ENCODE results near the gene RAI1.

Gene RAI1

DNA sequence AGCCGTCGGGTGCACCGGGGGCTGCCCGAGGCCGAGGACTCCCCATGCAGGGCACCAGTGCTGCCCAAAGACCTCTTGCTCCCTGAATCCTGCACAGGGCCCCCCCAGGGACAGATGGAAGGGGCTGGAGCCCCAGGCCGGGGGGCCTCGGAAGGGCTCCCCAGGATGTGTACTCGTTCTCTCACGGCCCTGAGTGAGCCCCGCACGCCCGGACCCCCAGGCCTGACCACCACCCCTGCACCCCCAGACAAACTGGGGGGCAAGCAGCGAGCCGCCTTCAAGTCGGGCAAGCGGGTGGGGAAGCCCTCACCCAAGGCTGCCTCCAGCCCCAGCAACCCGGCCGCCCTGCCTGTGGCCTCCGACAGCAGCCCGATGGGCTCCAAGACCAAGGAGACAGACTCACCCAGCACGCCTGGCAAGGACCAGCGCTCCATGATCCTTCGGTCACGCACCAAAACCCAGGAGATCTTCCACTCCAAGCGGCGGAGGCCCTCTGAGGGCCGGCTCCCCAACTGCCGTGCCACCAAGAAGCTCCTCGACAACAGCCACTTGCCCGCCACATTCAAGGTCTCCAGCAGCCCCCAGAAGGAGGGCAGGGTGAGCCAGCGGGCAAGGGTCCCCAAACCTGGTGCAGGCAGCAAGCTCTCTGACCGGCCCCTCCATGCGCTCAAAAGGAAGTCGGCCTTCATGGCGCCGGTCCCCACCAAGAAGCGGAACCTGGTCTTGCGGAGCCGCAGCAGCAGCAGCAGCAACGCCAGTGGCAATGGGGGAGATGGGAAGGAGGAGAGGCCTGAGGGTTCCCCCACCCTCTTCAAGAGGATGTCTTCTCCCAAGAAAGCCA, 114.9 kb downstream of the RAI1 start:
- WGBS (ENCODE audit: insufficient coverage, insufficient read length): no CpG with 5 or more reads among the region's 40 CpGs
- Histone ChIP-seq H3K36me3 (ENCODE audit: control insufficient read depth, insufficient read depth, low read length) (0 out of 2 replicates have a peak, but pooled peaks cover 2% of the 10 kb centered on the region), H3K9me3 (ENCODE audit: control insufficient read depth, insufficient read depth, low read length) (no peaks in the 10 kb centered on the region), H3K27me3 (ENCODE audit: control insufficient read depth, insufficient read depth, low read length) (peaks cover 2% of the 10 kb centered on the region; the same call in 1 of the 2 replicates), H3K4me1 (ENCODE audit: control insufficient read depth, insufficient read depth, low read length) (peaks cover 19% of the 10 kb centered on the region), H3K27ac (ENCODE audit: low read length) (no peak overlapping the region), H3K4me3 (ENCODE audit: low read length) (no peak overlapping the region)
- no peak for DNase-seq (ENCODE audit: low read depth, low spot score)

DNA sequence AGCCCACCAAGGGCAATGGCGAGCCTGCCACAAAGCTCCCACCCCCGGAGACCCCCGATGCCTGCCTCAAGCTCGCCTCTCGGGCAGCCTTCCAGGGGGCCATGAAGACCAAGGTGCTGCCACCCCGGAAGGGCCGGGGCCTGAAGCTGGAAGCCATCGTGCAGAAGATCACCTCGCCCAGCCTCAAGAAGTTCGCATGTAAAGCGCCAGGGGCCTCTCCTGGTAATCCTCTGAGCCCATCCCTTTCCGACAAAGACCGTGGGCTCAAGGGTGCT, 115.5 kb downstream of the RAI1 start:
- 0 out of 2 replicates have a peak, but pooled peaks cover 2% of the 10 kb centered on the region for H3K36me3 ChIP-seq (ENCODE audit: control insufficient read depth, insufficient read depth, low read length)
- DNase-seq (ENCODE audit: low read depth, low spot score): no peak
- no peak overlapping the region for H3K27ac ChIP-seq (ENCODE audit: low read length)
- peaks cover 2% of the 10 kb centered on the region; the same call in 1 of the 2 replicates for H3K27me3 ChIP-seq (ENCODE audit: control insufficient read depth, insufficient read depth, low read length)
- H3K4me3 ChIP-seq (ENCODE audit: low read length): no peak overlapping the region
- H3K9me3 ChIP-seq (ENCODE audit: control insufficient read depth, insufficient read depth, low read length): no peaks in the 10 kb centered on the region
- H3K4me1 ChIP-seq (ENCODE audit: control insufficient read depth, insufficient read depth, low read length): peaks cover 19% of the 10 kb centered on the region
- no CpG with 5 or more reads among the region's 13 CpGs for WGBS (ENCODE audit: insufficient coverage, insufficient read length)

DNA sequence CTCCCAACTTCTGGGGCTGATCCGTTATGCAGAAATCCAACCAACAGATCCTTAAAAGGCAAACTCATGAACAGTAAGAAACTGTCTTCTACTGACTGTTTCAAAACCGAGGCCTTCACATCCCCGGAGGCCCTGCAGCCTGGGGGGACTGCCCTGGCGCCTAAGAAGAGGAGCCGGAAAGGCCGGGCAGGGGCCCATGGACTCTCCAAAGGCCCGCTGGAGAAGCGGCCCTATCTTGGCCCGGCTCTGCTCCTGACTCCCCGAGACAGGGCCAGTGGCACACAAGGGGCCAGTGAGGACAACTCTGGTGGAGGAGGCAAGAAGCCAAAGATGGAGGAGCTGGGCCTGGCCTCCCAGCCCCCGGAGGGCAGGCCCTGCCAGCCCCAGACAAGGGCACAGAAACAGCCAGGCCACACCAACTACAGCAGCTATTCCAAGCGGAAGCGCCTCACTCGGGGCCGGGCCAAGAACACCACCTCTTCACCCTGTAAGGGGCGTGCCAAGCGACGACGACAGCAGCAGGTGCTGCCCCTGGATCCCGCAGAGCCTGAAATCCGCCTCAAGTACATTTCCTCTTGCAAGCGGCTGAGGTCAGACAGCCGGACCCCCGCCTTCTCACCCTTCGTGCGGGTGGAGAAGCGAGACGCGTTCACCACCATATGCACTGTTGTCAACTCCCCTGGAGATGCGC, 116.0 kb downstream of the RAI1 start:
- no peak for DNase-seq (ENCODE audit: low read depth, low spot score)
- WGBS (ENCODE audit: insufficient coverage, insufficient read length): no CpG with 5 or more reads among the region's 30 CpGs
- H3K27me3 ChIP-seq (ENCODE audit: control insufficient read depth, insufficient read depth, low read length): peaks cover under 1% of the 10 kb centered on the region; the same call in 1 of the 2 replicates
- H3K9me3 ChIP-seq (ENCODE audit: control insufficient read depth, insufficient read depth, low read length): no peaks in the 10 kb centered on the region
- H3K4me1 ChIP-seq (ENCODE audit: control insufficient read depth, insufficient read depth, low read length): peaks cover 13% of the 10 kb centered on the region
- H3K27ac ChIP-seq (ENCODE audit: low read length): no peak overlapping the region
- H3K36me3 ChIP-seq (ENCODE audit: control insufficient read depth, insufficient read depth, low read length): 0 out of 2 replicates have a peak, but pooled peaks cover 2% of the 10 kb centered on the region
- H3K4me3 ChIP-seq (ENCODE audit: low read length): no peak overlapping the region

DNA sequence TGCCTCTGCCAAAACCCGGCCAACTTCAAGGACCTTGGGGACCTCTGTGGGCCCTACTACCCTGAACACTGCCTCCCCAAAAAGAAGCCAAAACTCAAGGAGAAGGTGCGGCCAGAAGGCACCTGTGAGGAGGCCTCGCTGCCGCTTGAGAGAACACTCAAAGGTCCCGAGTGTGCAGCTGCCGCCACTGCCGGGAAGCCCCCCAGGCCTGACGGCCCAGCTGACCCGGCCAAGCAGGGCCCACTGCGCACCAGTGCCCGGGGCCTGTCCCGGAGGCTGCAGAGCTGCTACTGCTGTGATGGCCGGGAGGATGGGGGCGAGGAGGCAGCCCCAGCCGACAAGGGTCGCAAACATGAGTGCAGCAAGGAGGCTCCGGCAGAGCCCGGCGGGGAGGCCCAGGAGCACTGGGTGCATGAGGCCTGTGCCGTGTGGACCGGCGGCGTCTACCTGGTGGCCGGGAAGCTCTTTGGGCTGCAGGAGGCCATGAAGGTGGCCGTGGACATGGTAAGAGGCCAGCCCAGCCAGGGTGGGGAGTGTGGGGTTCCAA, 116.8 kb downstream of the RAI1 start:
- no peaks in the 10 kb centered on the region; the same call in 1 of the 2 replicates for H3K27me3 ChIP-seq (ENCODE audit: control insufficient read depth, insufficient read depth, low read length)
- peaks cover 10% of the 10 kb centered on the region for H3K4me1 ChIP-seq (ENCODE audit: control insufficient read depth, insufficient read depth, low read length)
- no peak overlapping the region for H3K27ac ChIP-seq (ENCODE audit: low read length)
- H3K4me3 ChIP-seq (ENCODE audit: low read length): no peak overlapping the region
- no peak for DNase-seq (ENCODE audit: low read depth, low spot score)
- no peaks in the 10 kb centered on the region for H3K9me3 ChIP-seq (ENCODE audit: control insufficient read depth, insufficient read depth, low read length)
- H3K36me3 ChIP-seq (ENCODE audit: control insufficient read depth, insufficient read depth, low read length): 0 out of 2 replicates have a peak, but pooled peaks cover 2% of the 10 kb centered on the region
- WGBS (ENCODE audit: insufficient coverage, insufficient read length): no CpG with 5 or more reads among the region's 25 CpGs

DNA sequence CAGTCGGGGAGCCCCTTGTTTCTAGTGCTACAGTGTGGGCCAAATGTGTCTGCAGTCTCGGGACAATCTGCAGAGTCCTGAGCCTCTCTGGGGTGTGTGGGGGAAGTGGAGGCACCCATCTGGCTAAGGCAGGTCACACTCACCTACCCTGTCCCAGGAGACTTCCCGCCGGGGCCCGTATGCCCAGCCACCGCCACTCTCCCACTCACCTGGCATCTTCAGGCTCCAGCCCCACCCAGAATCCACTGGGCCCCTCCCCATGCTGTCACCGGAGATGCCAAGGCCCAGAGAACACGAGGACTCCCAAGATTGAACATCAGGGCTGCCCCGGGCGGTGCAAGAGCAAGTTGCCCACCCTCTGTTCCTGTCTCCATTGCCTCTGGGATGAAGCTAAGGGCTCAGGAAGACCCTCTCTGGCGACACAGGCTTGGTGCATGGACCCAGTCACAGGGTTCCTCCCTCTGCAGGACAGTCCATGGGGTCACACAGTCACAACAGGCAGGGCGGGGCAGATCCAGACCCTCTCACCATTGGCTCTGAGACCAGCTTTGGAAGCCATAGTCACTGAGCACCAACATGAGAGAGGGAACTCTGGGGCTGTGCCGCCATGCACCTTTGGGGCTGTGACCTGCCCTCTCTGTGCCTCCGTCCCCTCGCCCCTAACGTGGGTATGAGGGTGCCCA, 117.5 kb downstream of the RAI1 start:
- Histone ChIP-seq H3K4me1 (ENCODE audit: control insufficient read depth, insufficient read depth, low read length) (peaks cover 9% of the 10 kb centered on the region), H3K9me3 (ENCODE audit: control insufficient read depth, insufficient read depth, low read length) (no peaks in the 10 kb centered on the region), H3K4me3 (ENCODE audit: low read length) (no peak overlapping the region), H3K27me3 (ENCODE audit: control insufficient read depth, insufficient read depth, low read length) (no peaks in the 10 kb centered on the region), H3K27ac (ENCODE audit: low read length) (no peak overlapping the region), H3K36me3 (ENCODE audit: control insufficient read depth, insufficient read depth, low read length) (0 out of 2 replicates have a peak, but pooled peaks cover 2% of the 10 kb centered on the region)
- no CpG with 5 or more reads among the region's 16 CpGs for WGBS (ENCODE audit: insufficient coverage, insufficient read length)
- no peak for DNase-seq (ENCODE audit: low read depth, low spot score)

DNA sequence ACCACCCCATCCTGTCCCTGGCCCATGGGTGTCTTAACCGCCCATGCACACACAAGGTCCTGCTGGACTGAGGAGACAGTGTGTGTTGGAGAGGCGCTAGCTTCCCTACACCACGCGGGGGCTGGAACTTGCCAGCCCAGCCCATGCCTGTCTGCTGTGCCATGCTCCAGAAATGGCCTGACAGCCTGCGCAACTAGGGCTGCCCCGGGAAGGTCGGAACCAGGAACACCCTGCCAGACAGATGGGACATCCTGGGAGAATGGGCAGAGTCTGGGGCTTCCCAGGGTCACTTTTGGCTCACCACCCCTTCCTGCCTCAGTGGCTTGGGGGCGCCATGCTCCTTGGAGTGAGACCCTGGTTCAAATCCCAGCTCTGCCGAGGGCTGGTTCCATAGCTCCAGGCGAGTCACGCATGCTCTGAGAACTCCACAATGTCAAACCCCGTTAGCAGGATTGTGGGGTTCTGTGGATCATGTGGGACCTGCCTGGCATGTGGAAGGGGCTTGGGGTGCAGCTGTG, 119.3 kb downstream of the RAI1 start:
- Histone ChIP-seq H3K4me1 (ENCODE audit: control insufficient read depth, insufficient read depth, low read length) (peaks cover 9% of the 10 kb centered on the region), H3K4me3 (ENCODE audit: low read length) (no peak overlapping the region), H3K36me3 (ENCODE audit: control insufficient read depth, insufficient read depth, low read length) (0 out of 2 replicates have a peak, but pooled peaks cover 2% of the 10 kb centered on the region), H3K27me3 (ENCODE audit: control insufficient read depth, insufficient read depth, low read length) (no peaks in the 10 kb centered on the region), H3K9me3 (ENCODE audit: control insufficient read depth, insufficient read depth, low read length) (no peaks in the 10 kb centered on the region), H3K27ac (ENCODE audit: low read length) (no peak overlapping the region)
- WGBS (ENCODE audit: insufficient coverage, insufficient read length): no CpG with 5 or more reads among the region's 12 CpGs
- no peak for DNase-seq (ENCODE audit: low read depth, low spot score)

DNA sequence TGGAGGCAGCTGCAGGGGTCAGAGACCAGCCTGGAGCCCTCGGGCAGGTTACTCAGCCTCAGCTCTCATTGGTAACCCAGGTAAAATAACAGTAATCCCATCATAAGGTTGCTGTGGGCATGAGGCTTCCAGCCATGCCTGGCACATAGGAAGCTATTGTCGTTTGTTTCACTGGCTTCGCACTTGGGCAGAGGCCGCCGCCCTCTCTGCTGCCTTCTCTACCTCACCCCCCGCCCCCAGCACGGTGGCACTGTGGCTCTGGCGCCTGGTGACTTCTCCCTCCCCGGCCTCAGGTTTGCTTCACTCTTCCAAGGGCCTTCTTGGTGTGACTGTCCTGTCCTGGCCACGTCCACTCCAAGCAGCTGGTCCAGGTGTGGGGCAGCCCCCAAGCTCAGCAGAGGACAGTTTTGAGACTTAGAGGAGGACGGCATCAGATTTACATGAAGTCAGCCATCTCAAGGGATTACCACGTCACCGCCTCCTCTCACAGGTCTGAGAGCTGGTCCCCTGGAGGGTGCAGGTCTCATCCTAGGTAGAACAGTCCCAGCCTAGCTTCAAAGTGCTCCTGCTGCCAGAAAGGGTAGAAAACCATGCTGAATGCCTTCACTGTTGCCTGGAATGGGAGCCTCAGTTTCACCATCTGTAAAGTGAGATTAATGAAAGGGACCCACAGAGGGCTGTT, 120.7 kb downstream of the RAI1 start:
- Histone ChIP-seq H3K36me3 (ENCODE audit: control insufficient read depth, insufficient read depth, low read length) (0 out of 2 replicates have a peak, but pooled peaks cover 2% of the 10 kb centered on the region), H3K9me3 (ENCODE audit: control insufficient read depth, insufficient read depth, low read length) (no peaks in the 10 kb centered on the region), H3K4me1 (ENCODE audit: control insufficient read depth, insufficient read depth, low read length) (peaks cover 9% of the 10 kb centered on the region), H3K4me3 (ENCODE audit: low read length) (no peak overlapping the region), H3K27ac (ENCODE audit: low read length) (no peak overlapping the region), H3K27me3 (ENCODE audit: control insufficient read depth, insufficient read depth, low read length) (no peaks in the 10 kb centered on the region)
- no CpG with 5 or more reads among the region's 13 CpGs for WGBS (ENCODE audit: insufficient coverage, insufficient read length)
- no peak for DNase-seq (ENCODE audit: low read depth, low spot score)

DNA sequence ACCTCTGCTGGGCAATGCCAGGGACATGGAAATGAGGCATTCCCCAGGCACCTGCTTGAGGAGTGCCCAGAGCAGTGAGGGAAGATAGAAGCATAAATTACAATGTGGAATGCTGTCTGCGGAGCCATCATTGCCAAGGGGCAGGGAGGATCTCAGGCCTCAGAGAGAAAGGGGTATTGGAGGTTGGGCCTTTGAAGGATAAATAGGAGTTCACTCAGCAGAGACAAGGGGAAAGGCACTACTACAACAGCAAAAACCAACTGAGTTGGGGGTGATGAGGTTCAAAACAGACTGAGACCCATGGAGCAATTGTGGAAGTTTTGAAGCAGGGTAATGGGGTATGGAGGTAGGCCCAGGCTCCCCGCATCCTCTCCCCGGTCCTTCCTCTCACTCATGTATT, 122.7 kb downstream of the RAI1 start:
- Histone ChIP-seq H3K9me3 (ENCODE audit: control insufficient read depth, insufficient read depth, low read length) (no peaks in the 10 kb centered on the region), H3K36me3 (ENCODE audit: control insufficient read depth, insufficient read depth, low read length) (0 out of 2 replicates have a peak, but pooled peaks cover 2% of the 10 kb centered on the region), H3K4me1 (ENCODE audit: control insufficient read depth, insufficient read depth, low read length) (peaks cover 9% of the 10 kb centered on the region), H3K27me3 (ENCODE audit: control insufficient read depth, insufficient read depth, low read length) (peaks cover 5% of the 10 kb centered on the region; the same call in 1 of the 2 replicates), H3K4me3 (ENCODE audit: low read length) (no peak overlapping the region), H3K27ac (ENCODE audit: low read length) (no peak overlapping the region)
- no CpG with 5 or more reads among the region's 3 CpGs for whole genome bisulfite sequencing (ENCODE audit: insufficient coverage, insufficient read length)
- DNase-seq (ENCODE audit: low read depth, low spot score): no peak

DNA sequence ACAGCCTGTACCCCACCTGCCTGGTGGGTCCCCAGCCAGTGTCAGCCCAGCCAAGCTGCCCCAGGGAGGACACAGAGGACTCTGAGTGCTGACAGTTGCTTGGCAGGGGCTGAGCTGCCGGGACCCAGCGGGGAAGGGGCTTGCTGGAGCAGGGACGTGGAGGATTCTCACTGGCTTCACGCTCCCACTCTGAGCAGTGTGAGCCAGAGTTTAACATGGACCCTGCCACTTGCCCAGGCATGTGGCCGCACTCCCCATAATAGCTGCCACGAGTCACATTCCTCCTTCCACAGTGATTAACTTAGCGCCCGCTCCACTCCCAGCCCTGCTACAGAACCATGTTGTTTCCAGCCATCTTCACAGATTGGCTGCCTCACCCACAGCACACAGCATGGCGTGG, 124.3 kb downstream of the RAI1 start:
- Histone ChIP-seq H3K27ac (ENCODE audit: low read length) (no peak overlapping the region), H3K9me3 (ENCODE audit: control insufficient read depth, insufficient read depth, low read length) (no peaks in the 10 kb centered on the region), H3K36me3 (ENCODE audit: control insufficient read depth, insufficient read depth, low read length) (0 out of 2 replicates have a peak, but pooled peaks cover 2% of the 10 kb centered on the region), H3K4me3 (ENCODE audit: low read length) (no peak overlapping the region), H3K27me3 (ENCODE audit: control insufficient read depth, insufficient read depth, low read length) (peaks cover 8% of the 10 kb centered on the region; the same call in 1 of the 2 replicates), H3K4me1 (ENCODE audit: control insufficient read depth, insufficient read depth, low read length) (no peaks in the 10 kb centered on the region)
- DNase-seq (ENCODE audit: low read depth, low spot score): no peak
- no CpG with 5 or more reads among the region's 9 CpGs for WGBS (ENCODE audit: insufficient coverage, insufficient read length)
